HFFc6 (cell line): ENCODE results near the gene MAP3K7. TPM values are rescaled to one million over a fixed set of nuclear protein-coding genes. Genes with fewer than 3 reads are reported as not detected.

Experiments used
- DNase-seq: peaks from one replicate; pipeline ENCODE4 v3.0.0-alpha.2; 2018
- H3K27ac Mint-ChIP-seq: 2 replicates; pipeline ENCODE4 v1.8.0; 2020; ENCODE audit warnings: mild to moderate bottlenecking, mixed read lengths
- H3K27me3 Mint-ChIP-seq: 2 replicates; pipeline ENCODE4 v1.8.0; 2021; ENCODE audit warnings: mild to moderate bottlenecking, moderate library complexity, mixed read lengths; ENCODE audit not compliant: insufficient read depth
- H3K36me3 Mint-ChIP-seq: 2 replicates; pipeline ENCODE4 v1.8.0; 2021; ENCODE audit warnings: low read depth, mixed read lengths
- H3K4me1 Mint-ChIP-seq: 2 replicates; pipeline ENCODE4 v1.8.0; 2020; ENCODE audit warnings: low read depth, mixed read lengths
- H3K4me3 Mint-ChIP-seq: 2 replicates; pipeline ENCODE4 v1.8.0; 2020; ENCODE audit warnings: mild to moderate bottlenecking, moderate library complexity, mixed read lengths
- H3K9me3 Mint-ChIP-seq: 2 replicates; pipeline ENCODE4 v1.8.0; 2020; ENCODE audit warnings: mild to moderate bottlenecking, mixed read lengths
- CTCF ChIP-seq: fragments of 200-600 bp; sonication (generic); IDR thresholded peaks from 2 replicates; pipeline ENCODE4 v1.5.0; 2021; ENCODE audit warnings: antibody characterized with exemption, mild to moderate bottlenecking
- total RNA-seq, 6 experiments: library from RNA; stranded (reverse); fragmentation: NEBNext Ultra II Directional; extraction: Animal tissue kit (Norgen Biotek cat#: 25700); gene quantifications; 2 replicates in 1 of 6; 3 replicates in 5 of 6; pipeline ENCODE4 v1.2.3, GENCODE V29; 2021

MAP3K7 gene
- total RNA-seq, 6 experiments from 2014 or later = 27.9 to 35.4 (median 32.1) TPM

DNA sequence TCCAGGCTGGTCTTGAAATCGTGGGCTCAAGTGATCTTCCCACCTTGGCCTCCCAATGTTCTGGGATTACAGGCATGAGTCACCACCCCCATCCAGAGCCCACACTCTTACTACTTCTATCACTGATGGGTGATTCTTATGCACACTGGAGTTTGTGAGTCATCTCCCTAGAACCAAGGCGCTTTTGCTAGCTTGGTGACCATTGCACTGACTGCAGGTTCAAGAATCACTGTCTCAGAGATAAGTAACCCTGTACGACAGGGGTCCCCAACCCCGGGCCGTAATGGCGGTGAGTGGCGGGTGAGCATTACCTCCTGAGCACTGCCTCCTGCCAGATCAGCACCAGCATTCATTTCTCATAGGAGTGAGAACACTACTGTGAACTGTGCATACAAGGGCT, 118.8 kb downstream of the MAP3K7 start:
- no peaks in the 10 kb centered on the region for H3K4me1 Mint-ChIP-seq
- DNase-seq = peak; percentile 2
- H3K27ac Mint-ChIP-seq = no peak overlapping the region
- H3K4me3 Mint-ChIP-seq = no peak overlapping the region
- no peak for TF ChIP-seq CTCF
- H3K9me3 Mint-ChIP-seq = no peaks in the 10 kb centered on the region
- no peaks in the 10 kb centered on the region for H3K36me3 Mint-ChIP-seq
- peaks cover 17% of the 10 kb centered on the region for H3K27me3 Mint-ChIP-seq

- no peak for DNase-seq
- H3K36me3 Mint-ChIP-seq = no peaks in the 10 kb centered on the region
- H3K9me3 Mint-ChIP-seq = no peaks in the 10 kb centered on the region
- no peak overlapping the region for H3K4me3 Mint-ChIP-seq
- TF ChIP-seq CTCF = no peak
- peaks cover 17% of the 10 kb centered on the region for H3K27me3 Mint-ChIP-seq
- H3K4me1 Mint-ChIP-seq = no peaks in the 10 kb centered on the region
- H3K27ac Mint-ChIP-seq = no peak overlapping the region
Measured at GRCh38 chr6:90467546-90467945, 119.3 kb downstream of the MAP3K7 start.

DNA sequence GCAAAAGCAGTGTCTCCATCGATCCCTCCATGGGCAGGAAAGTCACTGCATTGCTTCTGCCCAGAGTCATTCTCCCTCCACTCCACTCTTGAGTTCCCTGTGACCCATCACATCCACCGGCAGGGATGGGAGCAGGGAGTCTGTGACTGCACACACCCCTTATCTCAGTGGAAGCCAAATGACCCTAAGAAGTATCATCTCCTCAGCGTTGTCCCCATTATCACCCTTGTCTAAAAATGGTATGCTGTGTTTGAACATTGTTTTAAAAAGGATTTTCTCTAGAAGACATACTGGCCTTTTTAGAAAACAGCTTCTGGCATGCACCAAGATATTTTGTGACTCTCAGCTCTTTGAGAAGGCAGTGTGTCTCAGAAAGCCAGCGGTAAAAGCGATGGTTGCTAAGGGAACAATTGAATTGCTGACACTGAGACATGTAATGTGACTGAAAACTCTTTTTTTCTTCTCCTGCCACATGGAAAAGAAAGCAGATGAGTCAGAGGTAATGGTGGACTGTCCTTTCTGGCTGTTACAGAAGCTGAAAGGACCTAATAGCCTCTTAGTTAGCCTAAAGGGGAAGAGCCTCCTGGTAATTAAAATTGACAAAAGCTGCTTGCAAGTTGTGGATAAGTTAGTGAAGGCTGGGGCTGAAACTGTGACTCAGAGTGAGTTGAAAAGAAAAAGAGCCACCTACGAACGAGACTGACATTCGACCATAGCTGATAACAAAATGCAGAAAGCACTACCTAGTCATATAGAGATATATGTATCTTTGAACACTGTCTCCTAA, 120.5 kb downstream of the MAP3K7 start:
- H3K9me3 Mint-ChIP-seq = no peaks in the 10 kb centered on the region
- no peaks in the 10 kb centered on the region for H3K4me1 Mint-ChIP-seq
- H3K4me3 Mint-ChIP-seq = no peak overlapping the region
- DNase-seq = peak; percentile 5
- peaks cover 20% of the 10 kb centered on the region for H3K27me3 Mint-ChIP-seq
- TF ChIP-seq CTCF = no peak
- no peak overlapping the region for H3K27ac Mint-ChIP-seq
- H3K36me3 Mint-ChIP-seq = no peaks in the 10 kb centered on the region

DNA sequence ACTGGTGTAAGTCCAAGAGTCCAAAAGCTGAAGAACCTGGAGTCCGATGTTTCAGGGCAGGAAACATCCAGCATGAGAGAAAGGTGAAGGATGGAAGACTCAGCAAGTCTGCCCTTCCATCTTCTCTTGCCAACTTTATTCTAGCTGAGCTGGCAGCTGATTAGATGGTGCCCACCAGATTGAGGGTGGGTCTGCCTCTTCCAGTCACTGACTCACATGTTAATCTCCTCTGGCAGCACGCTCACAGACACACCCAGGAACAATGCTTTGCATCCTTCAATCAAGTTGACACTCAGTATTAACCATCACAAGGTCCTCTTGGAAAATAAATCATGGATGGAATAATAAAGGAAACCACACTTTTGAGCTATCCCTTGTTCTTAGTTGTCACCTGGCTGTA, 121.2 kb downstream of the MAP3K7 start:
- H3K27ac Mint-ChIP-seq = no peak overlapping the region
- H3K9me3 Mint-ChIP-seq = no peaks in the 10 kb centered on the region
- H3K4me3 Mint-ChIP-seq = no peak overlapping the region
- H3K36me3 Mint-ChIP-seq = no peaks in the 10 kb centered on the region
- no peak for TF ChIP-seq CTCF
- DNase-seq = no peak
- H3K27me3 Mint-ChIP-seq = peaks cover 17% of the 10 kb centered on the region
- H3K4me1 Mint-ChIP-seq = no peaks in the 10 kb centered on the region

DNA sequence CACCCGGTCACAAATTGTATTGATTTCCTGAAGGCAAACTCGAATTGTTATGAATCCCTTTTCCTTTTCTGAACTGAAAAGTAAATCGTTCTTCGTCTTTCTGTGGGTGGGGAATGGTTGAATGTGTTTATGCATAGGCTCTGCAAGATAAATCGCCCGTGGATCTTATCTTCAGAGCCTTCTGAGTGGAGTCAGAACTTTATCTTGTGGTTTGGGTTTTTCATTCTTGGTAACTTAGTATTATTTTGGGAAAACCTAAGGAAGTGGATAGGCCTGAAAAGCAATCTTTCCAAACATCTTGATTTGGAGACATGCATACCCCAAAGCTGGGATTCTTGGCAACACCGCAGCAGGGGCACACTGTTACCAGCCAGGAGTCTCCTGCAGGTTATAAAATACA, 122.4 kb downstream of the MAP3K7 start:
- Mint-ChIP-seq H3K36me3 (no peaks in the 10 kb centered on the region), H3K9me3 (no peaks in the 10 kb centered on the region), H3K4me1 (no peaks in the 10 kb centered on the region), H3K27me3 (peaks cover 16% of the 10 kb centered on the region), H3K27ac (no peak overlapping the region), H3K4me3 (no peak overlapping the region)
- no peak for DNase-seq
- no peak for TF ChIP-seq CTCF
